Sciatic nerve (tissue), 2 donors: ENCODE results near the gene ROCK1. TPM values are rescaled to one million over a fixed set of nuclear protein-coding genes. Genes with fewer than 3 reads are reported as not detected.
A peak's percentile ranks its signal among the peaks of the same experiment; 100 is the strongest.

Experiments
- ATAC-seq: fragments of 200-7000 bp; cut with Tn5 transposase; one replicate; pipeline ENCODE4 v1.9.1; 2020; ENCODE audit warnings: mild to moderate bottlenecking, moderate library complexity
- DNase-seq: peaks from one replicate; pipeline ENCODE4 v3.0.0-alpha.2; 2020; ENCODE audit warnings: low spot score
- intact Hi-C: fragments of 100-400 bp; cut with DNase I; formaldehyde crosslinking; loops from one replicate; pipeline ENCODE4 v1.14.2; 2022
- total RNA-seq: library from RNA; stranded (reverse); fragmentation: NEBNext Ultra II Directional; extraction: Animal tissue kit (Norgen Biotek cat#: 25700); gene quantifications from one replicate; pipeline ENCODE4 v1.2.1, GENCODE V29; 2021
- donor health status: DM: no; HTN: no; CAD: no.
- donor health status: DM: no; HTN: no; CAD: no.

Gene ROCK1
- total RNA-seq, 1 donor from 2014 or later = 98.8 TPM

GRCh38 chr18:21110713-21111345 lies 784 bp downstream of the ROCK1 start:
- ATAC-seq (no peak), DNase-seq (peak; percentile 68)
- intact Hi-C loops = no loop called here

- intact Hi-C loops = no loop called here
- DNase-seq (no peak), ATAC-seq (no peak)
Measured at GRCh38 chr18:21109936-21110712, 1.5 kb downstream of the ROCK1 start.

- DNase-seq (no peak), ATAC-seq (no peak)
- intact Hi-C loops = no loop called here
Measured at GRCh38 chr18:21105936-21106335, 5.7 kb downstream of the ROCK1 start.

- intact Hi-C loops = no loop called here
- ATAC-seq (no peak), DNase-seq (no peak)
Measured at GRCh38 chr18:21101172-21101571, 10.4 kb downstream of the ROCK1 start.

DNA sequence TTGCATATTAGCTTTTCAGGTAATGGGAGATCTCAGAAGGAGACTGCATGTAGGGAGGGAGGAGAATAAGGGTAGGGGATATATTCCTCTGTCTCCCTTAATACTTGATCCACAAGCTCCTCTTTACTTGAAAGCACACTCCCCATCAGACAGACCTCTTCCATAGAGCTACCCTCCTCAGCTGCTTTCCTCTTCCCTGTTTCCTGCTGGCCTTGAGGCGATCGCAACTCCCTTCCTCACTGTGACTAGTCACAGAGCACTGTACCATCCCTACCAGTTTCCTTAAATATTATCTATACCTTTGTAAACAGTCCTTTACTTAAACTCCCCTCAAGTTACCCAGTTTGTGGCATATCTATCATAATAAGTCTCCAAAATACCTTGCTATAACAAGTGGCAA lies 10.9 kb downstream of the ROCK1 start:
- no peak for ATAC-seq
- no peak for DNase-seq
- intact Hi-C loops = no loop called here

DNA sequence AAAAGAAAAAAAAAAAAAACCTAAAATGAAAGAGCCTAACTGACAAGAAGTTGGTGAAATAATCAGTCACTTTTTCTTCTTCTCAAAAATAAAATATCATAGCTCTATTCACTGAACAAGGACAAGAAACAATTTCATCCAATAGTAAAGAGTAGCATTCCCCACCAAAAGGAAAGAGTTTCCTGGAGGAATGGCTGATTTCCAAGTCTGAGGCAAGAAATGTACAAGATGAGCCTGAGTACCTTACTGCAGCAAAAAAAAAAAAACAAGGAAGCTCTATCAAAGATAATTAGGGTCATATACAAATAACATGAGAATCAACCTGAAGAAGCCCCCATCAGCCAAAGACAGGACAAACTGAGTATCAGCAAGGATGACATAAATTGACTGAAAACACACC lies 11.5 kb downstream of the ROCK1 start:
- DNase-seq (no peak), ATAC-seq (no peak)
- intact Hi-C loops = no loop called here

DNA sequence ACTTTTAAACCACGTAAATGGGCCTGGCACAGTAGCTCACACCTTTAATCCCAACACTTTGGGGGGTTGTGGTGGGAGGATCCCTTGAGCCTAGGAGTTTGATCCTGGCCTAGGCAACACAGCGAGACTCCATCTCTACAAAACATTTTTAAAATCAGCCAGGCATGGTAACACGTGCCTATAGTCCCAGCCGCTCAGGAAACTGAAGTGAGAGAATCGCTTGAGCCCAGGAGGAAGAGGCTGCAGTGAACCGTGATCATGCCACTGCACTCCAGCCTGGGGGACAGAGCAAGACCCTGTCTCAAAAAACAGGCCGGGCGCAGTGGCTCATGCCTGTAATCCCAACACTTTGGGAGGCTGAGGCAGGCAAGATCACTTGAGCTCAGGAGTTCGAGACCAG lies 12.2 kb downstream of the ROCK1 start:
- ATAC-seq (no peak), DNase-seq (no peak)
- intact Hi-C loops = no loop called here

GRCh38 chr18:21096760-21097159 lies 14.9 kb downstream of the ROCK1 start:
- DNase-seq (no peak), ATAC-seq (no peak)
- intact Hi-C loops = no loop called here

DNA sequence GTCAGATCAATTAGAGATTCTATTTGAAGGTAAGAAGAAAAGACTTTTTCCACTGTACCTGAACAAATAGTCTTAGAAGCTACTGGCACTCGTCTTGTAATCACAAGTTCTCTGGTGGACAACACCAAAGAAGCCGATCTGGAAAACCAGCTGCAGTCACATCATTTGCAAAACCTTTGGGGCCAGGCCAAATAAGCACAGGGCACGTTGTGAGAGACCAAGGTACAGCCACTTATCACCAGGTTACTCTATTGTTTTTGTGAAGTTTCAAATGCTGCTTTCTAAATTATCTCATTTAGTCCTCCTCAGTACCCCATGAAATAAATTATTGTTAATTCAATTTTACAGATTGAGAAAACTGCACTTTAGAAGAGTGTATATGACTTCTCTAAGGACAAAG lies 18.5 kb downstream of the ROCK1 start:
- no peak for DNase-seq

GRCh38 chr18:21090680-21091079 lies 20.9 kb downstream of the ROCK1 start:
- no peak for ATAC-seq
- intact Hi-C loops = no loop called here

More for the DNA sequence above, 18.5 kb downstream of the ROCK1 start:
- intact Hi-C loops = no loop called here
- ATAC-seq = no peak

DNA sequence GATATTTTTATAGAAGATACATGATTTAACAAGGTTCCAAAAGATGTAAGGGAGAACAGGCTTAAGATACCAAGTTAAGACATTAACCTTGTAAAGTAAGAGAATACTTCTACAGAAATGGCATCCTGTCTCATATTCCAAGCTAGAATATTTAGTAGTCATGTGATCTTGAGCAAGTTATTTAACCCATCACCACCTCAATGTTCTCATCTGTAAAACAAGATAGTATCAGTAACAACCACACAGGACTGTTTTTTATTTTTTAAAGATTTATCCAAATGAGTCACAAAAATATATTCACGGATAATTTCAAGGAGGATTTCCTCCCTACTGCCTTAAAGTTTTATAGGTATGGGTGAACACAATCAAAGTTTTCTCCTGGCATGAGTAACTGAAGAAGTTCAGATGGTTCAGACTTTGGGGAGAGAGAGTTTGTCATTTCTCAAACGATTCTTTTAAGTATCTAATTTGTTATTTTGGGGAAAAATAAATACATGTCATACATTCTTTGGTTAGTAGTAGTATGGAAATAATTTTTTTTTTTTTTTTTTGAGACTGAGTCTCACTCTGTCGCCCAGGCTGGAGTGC lies 25.9 kb downstream of the ROCK1 start:
- ATAC-seq (no peak), DNase-seq (no peak)
- intact Hi-C loops = no loop called here

More at GRCh38 chr18:21090680-21091079, 20.9 kb downstream of the ROCK1 start:
- no peak for DNase-seq

- DNase-seq (no peak), ATAC-seq (no peak)
- intact Hi-C loops = no loop called here
Measured at GRCh38 chr18:21084511-21085078, 27.0 kb downstream of the ROCK1 start.

DNA sequence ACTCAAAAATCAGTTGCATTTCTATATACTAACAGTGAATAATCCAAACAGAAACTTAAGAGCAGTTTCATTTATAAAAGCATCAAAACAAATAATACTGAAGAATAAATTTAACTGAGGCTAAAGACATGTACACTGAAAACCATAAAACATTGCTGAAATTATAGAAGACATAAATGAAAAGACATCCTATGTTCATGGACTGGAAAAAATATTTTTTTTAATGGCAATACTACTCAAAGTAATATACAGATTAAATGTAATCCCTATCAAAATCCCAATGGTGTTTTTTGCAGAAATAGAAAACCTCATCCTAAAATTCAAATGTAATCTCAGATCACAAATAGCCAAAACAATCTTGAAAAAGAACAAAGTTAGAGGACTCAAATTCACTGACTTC lies 28.6 kb downstream of the ROCK1 start:
- ATAC-seq (no peak), DNase-seq (no peak)
- intact Hi-C loops = no loop called here

DNA sequence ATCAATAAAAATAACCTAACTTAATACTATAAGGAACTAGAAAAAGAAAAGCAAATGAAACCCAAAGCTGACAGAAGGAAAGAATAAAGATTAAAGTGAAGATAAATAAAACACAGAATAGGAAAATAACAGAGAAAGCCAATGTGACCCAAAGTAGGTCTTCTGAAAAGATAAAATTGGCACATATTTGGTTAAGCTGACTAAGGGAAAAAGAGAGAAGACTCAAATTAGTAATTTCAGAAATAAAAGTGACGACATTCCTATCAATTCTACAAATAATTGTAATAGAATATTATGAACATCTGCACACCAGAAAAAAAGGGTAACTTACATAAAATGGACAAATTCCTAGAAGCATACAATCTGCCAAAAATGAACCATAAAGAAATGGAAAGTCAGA lies 30.2 kb downstream of the ROCK1 start:
- ATAC-seq (no peak), DNase-seq (no peak)
- intact Hi-C loops = no loop called here

DNA sequence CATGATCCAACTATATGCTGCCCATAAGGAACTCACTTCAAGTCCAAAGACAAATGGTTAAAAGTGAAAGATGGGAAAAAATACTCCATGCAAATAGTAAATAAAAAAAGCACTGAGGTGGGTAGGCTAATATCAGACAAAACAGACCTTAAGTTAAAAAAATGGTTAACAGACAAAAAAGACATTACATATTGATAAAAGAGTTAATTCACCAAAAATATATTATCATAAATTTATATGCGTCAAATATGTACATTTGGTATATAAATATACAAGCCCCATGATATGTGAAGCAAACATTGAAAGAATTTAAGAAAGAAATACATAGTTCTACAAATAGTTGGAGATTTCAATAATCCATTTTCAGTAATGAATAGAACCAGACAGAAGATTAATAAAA lies 31.0 kb downstream of the ROCK1 start:
- no peak for ATAC-seq
- no peak for DNase-seq
- intact Hi-C loops = no loop called here

- ATAC-seq (no peak), DNase-seq (no peak)
- intact Hi-C loops = no loop called here
Measured at GRCh38 chr18:21074336-21075323, 37.0 kb downstream of the ROCK1 start.

DNA sequence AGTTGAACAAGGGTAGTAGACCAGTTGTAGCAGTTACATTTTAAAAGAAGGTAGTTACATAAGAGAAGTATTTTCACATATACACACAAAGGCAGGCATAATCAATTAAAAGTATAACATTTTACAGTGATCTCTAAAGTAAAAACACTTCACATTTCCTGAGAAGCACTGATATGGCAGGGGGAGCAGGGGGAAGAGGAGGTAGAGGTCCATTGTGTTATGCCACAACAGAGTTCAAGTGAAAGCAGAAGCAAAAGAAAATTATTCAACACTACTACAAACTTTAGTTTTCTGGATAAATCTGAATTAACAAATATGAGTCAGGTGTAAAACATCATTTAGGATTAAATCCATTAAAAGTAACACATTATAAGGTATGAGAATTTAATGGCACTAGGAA lies 38.4 kb downstream of the ROCK1 start:
- intact Hi-C loops = no loop called here
- ATAC-seq (no peak), DNase-seq (no peak)

DNA sequence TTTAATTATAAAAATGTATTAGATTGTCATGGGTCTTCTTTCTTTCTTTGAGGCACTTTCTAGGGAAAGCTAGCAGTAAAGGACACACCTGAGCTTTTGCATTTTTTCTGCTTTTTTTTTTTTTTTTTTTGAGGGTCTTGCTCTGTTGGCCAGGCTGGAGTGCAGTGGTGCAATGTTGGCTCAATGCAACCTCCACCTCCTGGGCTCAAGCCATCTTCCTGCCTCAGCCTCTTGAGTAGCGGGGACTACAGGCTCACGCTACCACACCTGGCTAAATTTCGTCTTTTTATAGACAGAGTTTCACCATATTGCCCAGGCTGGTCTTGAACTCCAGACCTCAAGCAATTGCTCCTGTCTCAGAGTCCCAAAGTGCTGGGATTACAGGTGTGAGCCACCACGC lies 40.5 kb downstream of the ROCK1 start:
- DNase-seq = no peak
- intact Hi-C loops = no loop called here

DNA sequence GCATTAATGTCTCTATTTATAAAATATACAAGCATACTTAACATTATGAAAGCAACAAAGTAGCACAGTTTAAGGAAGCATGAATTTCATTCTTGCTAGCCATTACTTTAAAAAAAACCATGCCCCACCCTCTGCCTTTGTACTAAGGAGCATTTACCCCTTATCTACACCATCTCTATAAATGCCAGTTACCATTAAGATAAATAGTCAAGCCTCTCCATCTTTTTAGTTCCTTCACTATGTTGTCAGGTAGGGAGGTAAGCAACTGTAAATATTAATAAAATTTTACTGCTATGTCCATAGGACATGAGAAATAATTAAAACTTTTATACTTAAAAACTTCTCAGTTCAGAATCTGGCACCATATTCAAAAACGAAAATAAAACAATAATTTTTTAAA lies 42.1 kb downstream of the ROCK1 start:
- no peak for ATAC-seq
- intact Hi-C loops = no loop called here
- no peak for DNase-seq

More for the DNA sequence above, 40.5 kb downstream of the ROCK1 start:
- no peak for ATAC-seq
